T-helper 9 cell (primary cell): ENCODE results near the gene FAM9A.
"Not testable (repeated sequence)": the region's sequence is repeated elsewhere in the genome, so short reads cannot be mapped to it uniquely, and the experiment has no call there.

ENCODE experiments used
- DNase-seq: peaks from one replicate; pipeline ENCODE4 v3.0.0-alpha.2; 2020

Gene FAM9A

DNA sequence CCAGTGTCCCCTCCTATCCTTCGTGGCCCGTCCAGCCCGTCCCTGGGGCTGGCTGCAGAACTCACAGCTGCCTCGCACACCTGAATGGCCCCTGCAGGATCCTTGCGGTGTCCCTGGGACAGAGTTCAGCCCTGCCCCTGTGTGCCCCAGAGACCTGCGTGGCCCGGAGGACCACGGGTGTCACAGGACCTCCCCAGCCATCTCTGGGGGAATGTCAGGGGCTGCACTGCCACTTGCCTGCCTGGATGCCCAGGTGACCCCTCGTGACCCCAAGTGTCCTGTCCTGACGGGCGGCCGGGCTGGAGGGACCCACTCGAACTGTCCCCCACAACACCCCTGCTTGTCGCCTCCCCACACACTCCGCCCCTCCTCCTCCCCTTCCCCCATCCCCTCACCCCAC, 832 bp downstream of the FAM9A start:
- DNase-seq, result not testable (repeated sequence)

DNA sequence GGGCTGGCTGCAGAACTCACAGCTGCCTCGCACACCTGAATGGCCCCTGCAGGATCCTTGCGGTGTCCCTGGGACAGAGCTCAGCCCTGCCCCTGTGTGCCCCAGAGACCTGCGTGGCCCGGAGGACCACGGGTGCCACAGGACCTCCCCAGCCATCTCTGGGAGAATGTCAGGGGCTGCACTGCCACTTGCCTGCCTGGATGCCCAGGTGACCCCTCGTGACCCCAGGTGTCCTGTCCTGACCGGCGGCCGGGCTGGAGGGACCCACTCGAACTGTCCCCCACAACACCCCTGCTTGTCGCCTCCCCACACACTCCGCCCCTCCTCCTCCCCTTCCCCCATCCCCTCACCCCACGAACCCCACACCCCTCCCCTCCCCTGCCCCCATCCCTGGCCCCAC, 1.9 kb downstream of the FAM9A start:
- DNase-seq, result not testable (repeated sequence)

DNA sequence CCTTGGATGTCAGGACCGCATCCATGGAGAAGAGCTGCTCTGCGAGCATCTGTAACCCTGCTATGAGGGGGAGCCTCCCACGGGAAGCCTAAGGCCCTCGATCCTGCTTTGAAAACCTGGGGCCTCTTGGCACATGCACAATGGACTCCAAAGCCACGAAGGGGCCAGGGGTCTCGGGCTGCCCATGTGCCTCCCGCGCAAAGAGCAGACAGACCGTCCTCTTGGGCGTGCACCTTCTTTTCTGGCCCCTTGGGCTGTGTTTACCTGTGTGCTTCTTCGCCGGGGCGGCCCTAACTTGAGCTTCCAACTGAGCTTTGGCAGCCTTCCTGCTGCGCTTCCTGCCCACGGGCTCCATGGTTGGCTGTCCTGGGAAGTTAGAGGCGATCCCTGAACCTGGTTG, 2.5 kb downstream of the FAM9A start:
- DNase-seq, result not testable (repeated sequence)

DNA sequence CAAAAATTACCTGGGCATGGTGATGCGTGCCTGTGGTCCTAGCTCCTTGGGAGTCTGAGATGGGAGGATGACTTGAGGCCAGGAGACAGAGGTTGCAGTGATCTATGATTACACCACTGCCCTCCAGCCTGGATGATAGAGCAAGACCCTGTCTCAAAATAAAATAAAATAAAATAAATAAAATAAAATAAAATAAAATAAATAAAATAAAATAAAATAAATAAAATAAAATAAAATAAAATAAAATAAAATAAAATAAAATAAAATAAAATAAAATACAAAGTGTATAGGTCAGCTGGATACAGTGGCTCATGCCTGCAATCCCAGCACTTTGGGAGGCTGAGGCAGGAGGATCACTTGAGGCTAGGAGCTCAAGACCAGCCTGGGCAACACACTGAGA, 14.1 kb downstream of the FAM9A start:
- DNase-seq, result not testable (repeated sequence)

DNA sequence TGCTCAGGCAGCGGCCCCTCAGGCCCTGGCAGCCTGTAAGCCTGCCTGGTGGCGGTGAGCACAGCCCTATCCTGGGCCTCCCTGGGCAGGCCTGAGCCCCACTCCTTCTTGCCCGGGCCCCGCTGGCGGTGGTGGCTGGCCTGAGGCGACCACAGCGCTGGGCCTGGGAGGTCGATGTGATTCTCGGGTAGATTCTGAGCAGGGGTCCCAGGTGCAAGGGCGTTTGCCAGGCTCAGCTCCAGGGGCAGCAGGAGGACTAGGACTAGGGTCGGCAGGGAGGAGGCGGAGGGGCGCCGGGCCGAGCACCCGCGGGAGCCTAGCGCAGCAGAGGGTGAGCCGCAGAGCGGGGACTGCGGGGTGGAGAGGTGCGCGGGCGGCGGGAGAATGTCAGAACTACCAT, 17.0 kb downstream of the FAM9A start:
- DNase-seq, result no peak

DNA sequence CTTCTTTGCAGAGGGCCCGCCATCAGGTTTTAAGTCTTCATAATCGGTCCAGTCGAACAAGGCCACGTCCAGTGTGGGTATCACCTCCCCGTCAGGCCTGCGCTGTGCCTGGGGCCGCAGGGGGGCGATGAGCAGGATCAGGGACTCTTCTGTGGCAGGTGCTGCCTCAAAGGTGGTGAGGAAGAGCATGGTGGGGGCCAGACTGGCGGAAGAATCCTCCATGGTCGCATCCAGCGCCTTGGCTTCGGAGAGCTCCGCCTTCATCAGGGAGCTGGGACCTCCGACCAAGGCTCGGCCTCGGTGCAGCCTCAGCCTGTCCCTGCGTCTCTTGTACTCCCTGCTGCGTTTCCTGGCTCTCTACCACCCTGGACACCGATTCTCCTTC, 17.5 kb downstream of the FAM9A start:
- no peak for DNase-seq

DNA sequence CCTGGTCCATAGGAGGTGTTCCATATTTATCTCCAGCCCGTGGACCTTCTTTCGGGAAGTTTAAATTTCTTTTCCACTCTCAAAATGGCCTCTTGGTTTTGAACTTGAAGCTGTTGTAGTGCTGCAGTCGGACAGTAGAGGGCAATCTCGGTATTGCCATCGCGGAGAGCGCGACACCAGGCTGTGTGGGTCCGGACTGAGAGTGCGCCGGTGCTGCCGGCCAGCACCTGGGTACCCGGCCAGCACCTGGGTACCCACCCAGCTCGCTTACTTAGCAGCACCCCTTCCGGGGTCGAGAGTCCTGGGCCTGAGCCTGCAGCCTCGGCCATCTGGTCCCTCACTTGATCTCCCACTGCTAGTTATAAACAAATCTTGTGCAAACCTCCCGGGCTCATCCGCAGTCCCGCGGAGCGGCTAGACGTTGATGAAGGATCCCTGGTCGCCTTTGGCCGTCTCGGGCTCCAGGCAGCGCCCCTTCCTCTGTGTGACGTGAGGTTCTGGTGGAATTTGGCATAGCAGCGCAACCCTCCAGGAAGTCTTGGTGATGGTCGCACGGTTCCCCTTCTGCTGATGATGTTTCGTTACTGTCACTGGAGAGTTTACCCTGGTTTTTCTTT, 18.0 kb downstream of the FAM9A start:
- peak; percentile 19 for DNase-seq

DNA sequence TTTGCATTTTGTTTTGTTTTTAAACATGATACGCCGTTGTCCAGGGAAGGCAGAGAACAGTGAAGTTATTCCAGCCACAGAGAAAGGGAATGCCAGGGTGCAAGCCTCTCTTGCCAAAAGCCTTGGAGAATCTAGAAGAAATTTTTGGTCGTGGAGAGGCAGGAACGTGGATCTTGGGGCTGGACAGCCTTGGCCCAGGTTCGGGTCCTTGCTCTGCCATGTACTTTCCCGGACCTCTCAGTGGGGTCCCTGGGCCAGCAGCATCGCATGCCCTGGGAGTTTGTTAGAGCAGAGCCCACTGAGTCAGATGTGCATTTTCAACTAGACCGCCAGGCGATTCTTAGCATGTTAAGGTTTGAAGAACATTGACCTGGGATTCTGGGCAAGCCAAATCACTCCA, 18.6 kb downstream of the FAM9A start:
- no peak for DNase-seq

DNA sequence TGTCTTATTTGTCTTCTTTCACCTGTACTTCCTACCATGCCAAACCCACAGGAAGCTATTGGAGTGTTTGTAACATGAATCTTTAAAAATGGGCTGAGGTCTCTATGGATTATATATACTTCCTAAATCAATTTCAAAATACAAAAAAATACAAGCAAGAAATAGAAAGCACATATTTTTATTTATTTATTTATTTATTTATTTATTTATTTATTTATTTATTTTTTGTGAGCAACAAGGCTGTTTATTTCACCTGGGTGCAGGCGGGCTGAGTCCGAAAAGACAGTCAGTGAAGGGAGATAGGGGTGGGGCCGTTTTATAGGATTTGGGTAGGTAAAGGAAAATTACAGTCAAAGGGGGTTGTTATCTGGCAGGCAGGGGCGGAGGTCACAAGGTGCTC, 19.3 kb downstream of the FAM9A start:
- DNase-seq, result not testable (repeated sequence)

DNA sequence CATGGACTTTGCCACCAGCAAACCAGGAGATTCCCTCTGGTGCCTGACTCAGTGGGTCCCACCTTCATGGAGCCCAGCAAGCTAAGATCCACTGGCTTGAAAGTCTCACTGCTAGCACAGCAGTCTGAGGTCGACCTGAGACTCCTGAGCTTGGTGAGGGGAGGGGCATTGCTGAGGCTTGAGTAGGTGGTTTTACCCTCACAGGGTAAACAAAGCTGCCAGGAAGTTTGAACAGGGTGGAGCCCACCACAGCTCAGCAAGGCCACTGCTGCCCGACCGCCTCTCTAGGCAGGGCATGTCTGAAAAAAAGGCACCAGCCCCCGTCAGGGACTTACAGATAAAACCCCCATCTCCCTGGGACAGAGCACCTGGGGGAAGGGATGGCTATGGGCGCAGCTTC, 28.1 kb downstream of the FAM9A start:
- no peak for DNase-seq

DNA sequence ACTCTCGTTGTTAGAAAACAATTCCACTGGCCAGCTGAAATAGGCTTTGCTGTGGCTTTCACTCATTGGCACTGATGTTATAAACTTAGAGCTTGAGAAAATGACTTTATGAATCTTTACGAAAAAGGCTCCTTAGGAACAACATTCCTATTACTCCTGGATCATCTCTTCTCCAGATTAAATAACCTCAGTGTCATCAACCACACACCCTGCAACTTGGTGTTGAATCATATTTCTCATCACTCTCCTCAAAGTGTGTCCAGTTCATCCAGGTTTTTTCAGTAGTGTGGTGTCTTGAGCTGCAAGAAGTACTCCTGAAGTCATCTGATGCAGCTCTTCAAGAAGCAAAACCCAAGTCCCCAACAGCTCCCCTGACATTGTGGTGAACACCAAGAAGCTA, 41.2 kb downstream of the FAM9A start:
- DNase-seq, result no peak

DNA sequence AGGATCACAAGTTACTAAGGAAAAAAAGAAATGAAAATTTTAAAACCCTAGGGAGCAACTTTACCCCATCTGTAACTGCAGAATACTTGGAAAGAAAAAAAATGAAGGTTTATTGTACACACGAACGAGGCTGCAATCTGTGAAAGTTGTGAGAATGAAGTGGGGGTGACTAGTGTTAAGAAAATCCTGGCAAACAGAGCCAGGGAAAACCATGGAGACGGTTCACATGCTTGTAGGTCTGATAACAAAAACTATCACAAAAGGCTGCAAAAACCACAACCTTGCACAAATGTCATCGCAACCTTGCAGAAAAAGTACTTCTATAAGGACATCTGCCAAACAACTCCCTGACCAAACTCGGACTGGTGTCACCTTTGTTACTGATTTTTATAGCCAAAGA, 42.5 kb downstream of the FAM9A start:
- not testable (repeated sequence) for DNase-seq

DNA sequence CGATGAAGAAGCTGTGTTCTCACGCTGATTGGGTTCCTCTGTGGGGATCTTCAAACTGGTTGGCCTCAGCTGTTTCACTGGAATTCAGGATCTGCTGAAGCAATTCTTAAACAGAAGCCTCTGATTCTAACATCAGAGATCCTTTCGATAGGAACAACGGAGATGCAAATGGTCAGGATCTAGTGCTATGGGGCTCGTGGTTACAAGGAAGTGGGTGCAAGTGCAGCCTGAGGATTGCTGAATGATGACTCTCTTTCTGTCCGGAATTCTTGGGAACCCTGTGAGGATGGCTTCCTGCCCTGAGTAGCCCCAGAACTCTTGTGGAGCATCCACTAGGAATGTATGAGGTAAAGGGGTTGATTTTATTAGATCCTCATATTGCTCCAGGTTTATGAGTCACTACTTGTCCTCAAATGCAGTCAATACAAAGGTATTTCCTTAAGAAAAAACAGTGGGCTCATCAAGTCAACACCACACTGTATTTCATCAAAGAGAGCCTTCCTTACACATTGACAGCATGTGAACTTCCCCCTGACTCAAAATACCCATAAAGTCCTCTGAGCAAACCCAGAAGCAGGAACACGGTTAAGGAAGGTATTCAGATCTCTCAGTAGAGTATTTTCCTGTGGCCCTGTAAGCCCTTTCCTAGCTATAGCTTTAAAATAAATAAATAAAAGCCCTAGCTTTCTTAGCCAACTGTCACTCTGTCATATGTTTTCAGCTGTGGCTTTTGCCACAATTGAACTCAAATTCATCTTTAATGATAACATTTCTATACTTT, 43.4 kb downstream of the FAM9A start:
- not testable (repeated sequence) for DNase-seq

DNA sequence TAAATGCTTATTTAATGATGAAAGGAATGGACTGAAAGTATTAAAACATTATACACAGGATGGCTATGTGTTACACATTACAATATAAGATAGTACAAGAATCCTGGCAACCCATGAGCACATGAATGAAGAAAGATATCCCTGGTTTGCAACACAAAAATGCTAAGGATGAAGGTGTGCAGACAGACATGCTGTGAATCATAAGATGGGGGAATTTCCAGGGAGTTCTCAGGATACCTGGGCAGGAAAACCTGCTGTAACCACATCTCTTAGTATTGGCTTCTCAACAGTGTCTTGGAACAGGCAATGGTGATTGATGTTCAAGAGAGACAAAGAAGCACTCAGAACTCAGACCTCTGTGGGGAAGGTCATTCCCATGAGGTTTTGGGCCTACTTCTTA, 45.4 kb downstream of the FAM9A start:
- DNase-seq, result no peak

DNA sequence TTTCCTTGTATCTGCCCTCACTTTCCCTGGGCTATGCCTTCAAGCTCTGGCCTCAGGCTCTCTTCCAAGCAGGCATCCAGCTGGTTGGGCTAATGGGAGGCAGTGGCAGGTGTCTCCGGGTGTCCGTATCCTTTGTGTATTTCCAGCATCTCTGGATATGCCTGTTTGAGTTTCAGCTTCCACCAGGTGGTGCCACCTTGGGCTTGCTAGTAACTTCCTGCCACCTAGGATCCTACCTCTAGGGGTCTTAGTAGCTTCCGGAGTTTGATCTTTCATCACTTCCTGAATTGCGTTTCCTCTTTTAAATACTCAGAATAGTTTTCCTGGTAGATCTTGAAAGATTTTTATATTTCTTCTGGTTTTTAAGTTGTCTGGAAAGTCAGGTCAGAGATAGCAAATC, 46.1 kb downstream of the FAM9A start:
- DNase-seq, result no peak

DNA sequence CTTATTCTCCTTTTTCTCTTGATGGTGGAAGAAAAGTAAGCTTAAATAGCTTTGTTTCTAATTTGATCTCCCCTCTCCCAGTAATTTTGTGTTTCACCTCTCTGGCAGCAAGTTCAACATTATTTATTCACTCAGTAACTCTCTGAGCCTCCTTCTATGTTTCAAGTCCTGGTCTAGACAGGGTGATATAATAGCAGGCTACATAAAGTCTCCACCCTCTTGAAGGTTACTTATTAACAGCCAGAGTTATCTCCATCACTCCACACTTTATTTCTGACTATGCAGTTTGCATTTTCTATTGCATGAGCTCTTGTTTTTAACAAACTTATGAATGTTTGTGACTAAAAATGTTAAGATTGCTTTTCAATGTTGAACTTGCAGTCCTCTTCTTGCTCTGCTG, 51.5 kb downstream of the FAM9A start:
- DNase-seq, result no peak

DNA sequence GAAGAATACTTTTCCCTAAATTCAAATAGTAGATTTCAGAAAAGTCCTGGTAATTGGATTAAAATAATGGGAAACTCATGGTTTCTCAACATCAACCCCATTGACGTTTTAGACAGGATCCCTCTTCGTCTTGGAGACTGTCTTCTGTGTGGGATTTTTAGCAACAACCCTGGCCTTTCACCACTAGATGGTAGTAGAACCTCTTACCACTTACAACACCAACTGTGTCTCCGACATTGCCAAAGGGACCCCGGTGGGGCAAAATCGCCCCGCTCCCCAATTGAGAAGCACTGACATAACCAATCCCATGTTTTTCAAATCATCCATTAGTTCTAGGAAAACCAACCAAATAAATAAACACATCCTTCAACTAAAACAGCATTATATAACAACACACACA, 52.3 kb downstream of the FAM9A start:
- DNase-seq, result no peak

DNA sequence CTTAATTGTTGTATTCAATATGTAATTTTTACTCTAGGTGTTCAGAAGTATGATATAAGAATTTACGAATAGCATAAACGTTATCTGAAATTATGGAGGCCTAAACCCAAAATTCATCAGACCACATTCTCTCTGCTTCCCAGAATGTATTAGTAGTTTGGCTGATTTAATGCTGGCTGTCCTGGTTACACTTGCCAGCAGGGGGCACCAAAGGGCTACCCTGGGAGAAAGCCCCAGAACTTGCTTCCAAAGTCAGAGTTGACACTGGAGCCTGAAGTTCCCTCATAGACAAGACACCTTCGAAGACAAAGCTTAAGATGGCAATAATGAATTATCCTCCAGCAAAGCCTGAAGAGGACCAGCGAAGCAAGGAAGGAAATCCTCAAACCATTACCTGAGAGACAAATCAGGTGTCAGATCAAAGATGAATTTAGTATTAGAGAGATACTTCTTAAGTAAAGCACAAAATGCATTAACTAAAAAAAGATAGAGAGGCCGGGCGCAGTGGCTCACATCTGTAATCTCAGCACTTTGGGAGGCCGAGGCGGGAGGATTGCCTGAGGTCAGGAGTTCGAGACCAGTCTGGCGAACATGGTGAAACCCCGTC, 58.0 kb downstream of the FAM9A start:
- DNase-seq, result peak; percentile 69

DNA sequence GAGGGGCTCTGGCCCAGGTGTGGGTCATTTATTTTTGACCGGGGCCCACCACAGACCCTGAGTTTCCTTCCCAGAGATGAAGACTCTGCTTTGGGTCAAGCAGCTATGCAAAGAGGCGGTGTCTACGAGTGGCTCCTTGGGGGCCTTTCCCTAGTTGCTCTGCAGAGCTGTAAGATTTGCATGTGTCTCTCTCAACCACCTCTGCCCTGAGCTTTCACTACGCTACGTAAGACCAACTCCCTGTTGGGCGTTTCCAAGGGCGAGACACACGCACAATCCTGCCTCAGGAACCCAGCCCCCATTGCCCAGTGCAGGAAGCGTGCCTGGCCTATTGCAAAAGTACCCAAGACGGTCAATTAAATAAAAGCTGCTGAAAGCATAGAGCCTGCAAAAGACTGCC, 59.2 kb downstream of the FAM9A start:
- no peak for DNase-seq
